ENCODE results near the gene SLC47A1.
"Not testable (repeated sequence)": the region's sequence is repeated elsewhere in the genome, so short reads cannot be mapped to it uniquely, and the experiment has no call there.

SLC47A1 gene, protein sequence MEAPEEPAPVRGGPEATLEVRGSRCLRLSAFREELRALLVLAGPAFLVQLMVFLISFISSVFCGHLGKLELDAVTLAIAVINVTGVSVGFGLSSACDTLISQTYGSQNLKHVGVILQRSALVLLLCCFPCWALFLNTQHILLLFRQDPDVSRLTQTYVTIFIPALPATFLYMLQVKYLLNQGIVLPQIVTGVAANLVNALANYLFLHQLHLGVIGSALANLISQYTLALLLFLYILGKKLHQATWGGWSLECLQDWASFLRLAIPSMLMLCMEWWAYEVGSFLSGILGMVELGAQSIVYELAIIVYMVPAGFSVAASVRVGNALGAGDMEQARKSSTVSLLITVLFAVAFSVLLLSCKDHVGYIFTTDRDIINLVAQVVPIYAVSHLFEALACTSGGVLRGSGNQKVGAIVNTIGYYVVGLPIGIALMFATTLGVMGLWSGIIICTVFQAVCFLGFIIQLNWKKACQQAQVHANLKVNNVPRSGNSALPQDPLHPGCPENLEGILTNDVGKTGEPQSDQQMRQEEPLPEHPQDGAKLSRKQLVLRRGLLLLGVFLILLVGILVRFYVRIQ

GRCh38 chr17:19533718-19534561 is at the start of gene SLC47A1:
TSS of gene SLC47A1 (plus strand) at chr17:19533854. CDS start at chr17:19533940, 86 bp downstream.
- DNase-seq (ENCODE audit: low read depth in 2 of 2): peak in 1 of 2 experiments; percentile 13

DNA sequence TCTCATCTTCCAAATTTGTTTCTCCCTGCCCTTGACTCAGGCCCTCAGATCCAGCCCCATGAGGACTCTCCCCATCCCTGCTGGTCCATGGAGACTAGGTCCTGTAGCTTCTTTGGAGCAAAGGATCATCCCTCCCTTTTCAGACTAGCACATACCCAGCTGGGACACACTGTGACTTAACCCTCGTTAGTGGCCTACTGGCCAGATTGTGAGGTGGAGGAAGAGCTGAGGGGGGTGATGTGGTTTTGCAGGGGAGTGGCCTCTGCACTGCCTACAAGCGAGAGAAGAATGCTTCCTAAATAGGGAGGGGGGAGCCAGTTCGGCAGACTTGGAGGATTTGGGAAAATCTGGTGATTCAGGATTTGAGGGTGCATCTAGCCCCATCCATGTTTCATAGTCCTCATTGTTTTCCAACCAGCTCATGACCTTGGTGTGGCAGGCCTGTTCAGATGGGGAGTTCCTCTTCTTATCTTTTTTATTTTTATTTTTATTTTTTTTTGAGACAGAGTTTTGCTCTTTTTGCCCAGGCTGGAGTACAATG is 47.8 kb upstream of the SLC47A1 start:
- DNase-seq (ENCODE audit: low read depth in 2 of 2): no peak

GRCh38 chr17:19486351-19487023 is 47.2 kb upstream of the SLC47A1 start:
- no peak for DNase-seq (ENCODE audit: low read depth in 2 of 2)

DNA sequence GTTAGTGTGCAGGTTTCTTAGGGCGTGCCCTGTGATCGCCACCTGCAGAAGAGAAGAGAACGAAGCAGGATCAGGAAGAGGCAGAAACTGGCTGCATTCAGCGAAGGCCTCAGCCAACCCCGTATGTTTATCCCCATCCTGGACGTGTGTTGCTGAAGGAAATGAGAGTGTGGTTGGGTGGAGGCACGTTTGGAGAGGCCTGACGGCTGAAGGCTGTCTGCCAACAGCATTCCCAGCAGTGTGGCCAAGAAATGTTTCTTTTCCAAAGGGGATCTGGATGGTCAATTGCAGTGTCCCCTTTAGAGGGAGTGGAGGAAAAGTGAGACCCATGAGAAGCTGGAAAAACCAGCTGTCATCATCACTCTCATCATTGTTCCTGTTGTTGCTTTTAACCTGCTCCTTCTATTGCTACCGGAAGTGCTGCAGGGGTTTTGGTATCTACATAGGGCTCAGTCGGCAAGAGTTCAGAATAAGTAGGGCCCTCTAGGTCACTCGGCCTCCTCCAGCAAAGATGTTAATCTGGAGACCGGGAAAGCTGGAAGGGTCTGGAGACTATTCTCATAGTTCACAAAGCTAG is 46.5 kb upstream of the SLC47A1 start:
- DNase-seq (ENCODE audit: low read depth in 2 of 2): no peak

DNA sequence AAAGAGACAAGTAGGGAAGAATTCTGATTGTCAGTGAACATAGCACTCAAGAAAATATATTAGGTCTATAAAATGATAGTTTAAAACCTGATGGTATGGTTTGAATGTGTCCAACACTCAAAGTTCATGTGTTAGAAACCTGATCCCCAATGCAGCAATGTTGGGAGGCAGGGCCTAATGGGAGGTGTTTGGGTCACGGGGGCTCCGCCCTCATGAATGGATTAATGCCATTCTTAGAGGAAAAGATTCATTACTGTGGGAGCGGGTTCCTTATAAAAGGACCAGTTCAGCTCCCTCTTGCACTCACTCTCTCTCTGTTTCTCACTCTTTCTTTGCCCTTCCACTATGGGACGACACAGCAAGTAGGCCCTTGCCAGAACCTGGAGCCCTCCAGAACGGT is 41.5 kb upstream of the SLC47A1 start:
- no peak for DNase-seq (ENCODE audit: low read depth in 2 of 2)

DNA sequence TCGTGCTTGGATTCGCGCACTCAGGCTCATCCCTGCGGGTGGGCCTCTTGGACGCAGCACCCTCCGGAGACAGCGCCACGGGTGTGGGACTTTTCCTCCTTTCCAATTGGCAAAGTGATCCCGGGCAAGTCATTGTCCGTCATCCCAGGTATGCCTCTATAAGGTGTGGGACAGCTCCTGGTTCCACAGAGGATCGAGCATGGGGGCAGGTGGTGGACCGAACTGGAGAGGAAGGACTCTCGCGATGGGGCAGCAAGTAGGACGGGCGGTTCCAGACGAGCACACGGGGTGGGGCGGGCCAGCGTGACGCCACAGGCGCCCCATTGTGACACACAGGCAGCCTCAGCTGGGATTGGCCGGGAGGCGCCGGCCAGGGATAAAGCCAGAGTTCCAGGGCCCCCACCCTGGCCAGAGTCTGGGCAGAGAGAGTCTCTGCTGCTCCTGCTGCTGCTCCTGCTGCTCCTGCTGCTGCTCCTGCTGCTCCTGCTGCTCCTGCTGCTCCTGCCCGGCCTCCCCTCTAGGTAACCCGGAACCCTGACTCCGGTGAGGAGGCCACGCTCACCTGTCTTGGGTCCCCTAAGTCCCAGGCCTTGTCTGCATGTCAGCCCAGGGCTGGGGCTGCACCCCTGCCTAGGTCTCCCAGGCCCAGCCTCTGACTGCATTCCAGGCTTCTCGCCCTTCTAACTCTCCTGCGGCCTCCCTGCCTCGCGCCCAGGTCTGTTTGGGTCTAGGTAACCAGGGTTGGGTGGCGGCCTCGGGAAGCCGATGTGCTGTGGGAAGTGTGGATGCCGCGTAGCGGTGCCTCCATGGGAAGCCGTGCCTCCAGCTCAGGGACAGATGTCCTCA is 38.5 kb upstream of the SLC47A1 start:
- DNase-seq (ENCODE audit: low read depth in 2 of 2): no peak

DNA sequence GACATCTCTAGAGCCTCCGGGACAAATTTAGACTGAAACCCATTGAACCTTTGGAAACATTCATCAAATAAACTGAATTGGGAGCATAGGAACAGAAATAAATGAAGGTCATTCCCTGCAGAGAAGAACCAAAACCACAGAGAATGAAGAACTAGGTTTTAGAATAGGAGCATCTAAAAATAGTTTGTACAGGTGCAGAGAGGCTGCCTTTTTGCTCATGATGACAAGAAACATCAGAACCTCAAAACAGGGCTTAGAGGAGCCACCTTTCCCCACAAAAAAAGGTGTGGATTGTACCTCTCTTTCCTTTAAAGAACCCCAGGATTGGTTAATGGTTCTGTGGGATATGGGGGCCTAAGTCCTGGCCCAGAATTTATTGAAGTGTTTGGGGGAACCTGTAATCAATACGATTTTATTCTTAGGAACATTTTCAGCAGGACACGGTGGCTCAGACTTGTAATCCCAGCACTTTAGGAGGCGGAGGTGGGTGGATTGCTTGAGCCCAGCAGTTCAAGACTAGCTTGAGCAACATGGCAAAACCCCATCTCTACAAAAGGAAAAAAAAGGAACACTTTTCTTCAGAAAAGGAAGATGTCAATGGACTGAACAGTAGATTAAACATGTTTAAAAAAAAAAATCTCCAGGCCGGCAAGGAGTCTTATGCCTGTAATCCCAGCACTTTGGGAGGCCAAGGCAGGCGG is 37.7 kb upstream of the SLC47A1 start:
- no peak for DNase-seq (ENCODE audit: low read depth in 2 of 2)

GRCh38 chr17:19497624-19498023 is 36.0 kb upstream of the SLC47A1 start:
- no peak for DNase-seq (ENCODE audit: low read depth in 2 of 2)

DNA sequence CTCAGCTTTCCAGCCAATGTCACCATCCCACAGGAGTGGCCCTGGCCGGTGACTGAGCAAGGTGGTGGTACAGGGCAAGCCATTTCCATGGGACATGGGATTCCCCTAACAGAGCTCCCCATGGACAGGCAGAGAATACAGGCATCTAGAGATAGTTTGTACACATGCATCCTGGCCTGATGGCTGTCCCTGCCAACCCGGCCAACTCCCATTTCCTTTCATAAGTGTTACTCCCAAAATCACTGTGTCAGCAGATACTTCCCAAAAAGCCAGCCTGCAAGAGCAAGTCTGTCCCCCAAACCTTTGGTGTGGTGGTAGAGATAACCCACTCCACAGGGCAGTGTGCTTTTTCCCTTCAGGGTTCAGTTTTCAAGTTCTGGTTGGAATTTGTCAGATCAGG is 32.4 kb upstream of the SLC47A1 start:
- DNase-seq (ENCODE audit: low read depth in 2 of 2): no peak

- DNase-seq (ENCODE audit: low read depth in 2 of 2): no peak
Observed at GRCh38 chr17:19502517-19502916, 31.1 kb upstream of the SLC47A1 start.

DNA sequence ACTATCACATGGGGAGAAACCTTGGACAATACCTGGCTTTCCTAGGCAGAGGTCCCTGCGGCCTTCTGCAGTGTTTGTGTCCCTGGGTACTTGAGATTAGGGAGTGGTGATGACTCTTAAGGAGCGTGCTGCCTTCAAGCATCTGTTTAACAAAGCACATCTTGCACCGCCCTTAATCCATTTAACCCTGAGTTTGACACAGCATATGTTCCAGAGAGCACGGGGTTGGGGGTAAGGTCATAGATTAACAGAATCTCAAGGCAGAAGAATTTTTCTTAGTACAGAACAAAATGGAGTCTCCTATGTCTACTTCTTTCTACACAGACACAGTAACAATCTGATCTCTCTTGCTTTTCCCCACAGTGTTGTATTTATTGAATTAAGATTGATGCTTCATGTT is 28.1 kb upstream of the SLC47A1 start:
- not testable (repeated sequence) for DNase-seq (ENCODE audit: low read depth in 2 of 2)

DNA sequence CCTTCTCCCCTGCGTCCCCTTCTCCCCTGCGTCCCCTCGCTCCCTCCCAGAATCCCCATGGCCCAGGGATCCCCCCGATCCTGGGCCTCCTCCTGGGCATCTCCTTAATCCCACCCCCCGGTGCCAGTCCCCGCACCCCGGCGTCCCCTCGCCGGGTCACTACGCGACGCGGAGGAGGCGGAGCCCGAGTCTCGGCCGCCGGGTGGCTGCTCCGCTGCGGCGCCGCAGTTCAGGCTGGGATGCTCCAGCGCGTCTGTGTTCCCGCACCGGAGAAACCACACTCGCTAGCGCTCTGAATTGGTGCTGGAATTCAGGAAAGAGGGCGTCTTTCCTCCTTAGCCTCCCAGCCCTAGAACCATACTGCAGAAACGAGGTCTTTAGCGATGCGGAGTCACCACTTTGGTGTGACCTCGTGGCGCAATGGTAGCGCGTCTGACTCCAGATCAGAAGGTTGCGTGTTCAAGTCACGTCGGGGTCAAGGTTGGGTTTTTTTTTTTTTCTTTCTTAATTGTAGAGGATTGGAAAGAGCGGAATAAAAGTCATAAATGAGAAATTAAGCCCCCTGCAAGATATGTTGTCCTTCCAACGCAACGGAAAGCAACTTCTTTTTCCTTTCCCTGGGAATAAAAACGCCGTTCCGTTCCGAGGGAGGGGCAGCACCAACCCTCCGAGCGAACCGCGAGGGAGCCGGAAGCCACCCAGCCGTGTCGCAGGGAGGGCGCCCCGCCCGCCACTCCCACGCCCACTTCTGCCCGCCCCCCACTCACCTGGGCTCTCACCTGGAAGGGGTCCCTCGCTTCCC is 25.7 kb upstream of the SLC47A1 start:
- DNase-seq (ENCODE audit: low read depth in 2 of 2): peak; percentile 67 to 79

DNA sequence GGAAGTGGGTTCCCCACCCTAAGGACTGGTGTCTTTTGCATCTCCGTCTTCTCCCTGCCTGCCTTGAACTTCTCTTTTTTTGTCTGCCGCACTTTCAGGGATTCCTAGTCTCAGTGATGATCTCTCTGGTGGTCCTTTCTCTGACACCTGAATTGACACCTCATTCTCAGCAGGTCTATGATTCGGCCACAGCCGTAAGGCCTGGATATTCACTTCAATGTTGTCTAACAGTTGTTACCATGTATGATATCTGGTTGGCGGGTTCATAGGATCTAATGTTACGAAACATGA is 25.1 kb upstream of the SLC47A1 start:
- no peak for DNase-seq (ENCODE audit: low read depth in 2 of 2)

DNA sequence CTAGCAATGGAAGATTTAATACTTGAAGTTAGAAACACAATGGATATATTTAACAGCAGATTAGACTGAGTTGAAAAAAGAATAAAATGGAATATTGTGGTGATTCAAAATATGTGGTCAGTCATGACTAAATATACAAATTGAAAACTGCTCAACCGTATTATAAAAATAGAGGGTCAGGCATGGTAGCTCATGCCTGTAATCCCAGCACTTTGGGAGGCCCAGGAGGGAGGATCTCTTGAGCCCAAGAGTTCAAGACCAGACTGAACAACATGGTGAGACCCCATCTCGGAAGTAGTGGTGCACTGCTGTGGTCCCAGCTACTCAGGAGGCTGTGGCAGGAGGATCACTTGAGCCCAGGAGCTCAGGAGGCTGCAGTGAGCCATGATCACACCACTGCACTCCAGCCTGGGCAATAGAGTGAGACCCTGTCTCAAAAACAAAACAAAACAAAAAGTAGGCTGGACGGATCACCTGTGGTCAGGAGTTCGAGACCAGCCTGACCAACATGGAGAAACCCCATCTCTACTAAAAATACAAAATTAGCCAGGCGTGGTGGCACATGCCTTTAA is 24.3 kb upstream of the SLC47A1 start:
- DNase-seq (ENCODE audit: low read depth in 2 of 2): not testable (repeated sequence)

DNA sequence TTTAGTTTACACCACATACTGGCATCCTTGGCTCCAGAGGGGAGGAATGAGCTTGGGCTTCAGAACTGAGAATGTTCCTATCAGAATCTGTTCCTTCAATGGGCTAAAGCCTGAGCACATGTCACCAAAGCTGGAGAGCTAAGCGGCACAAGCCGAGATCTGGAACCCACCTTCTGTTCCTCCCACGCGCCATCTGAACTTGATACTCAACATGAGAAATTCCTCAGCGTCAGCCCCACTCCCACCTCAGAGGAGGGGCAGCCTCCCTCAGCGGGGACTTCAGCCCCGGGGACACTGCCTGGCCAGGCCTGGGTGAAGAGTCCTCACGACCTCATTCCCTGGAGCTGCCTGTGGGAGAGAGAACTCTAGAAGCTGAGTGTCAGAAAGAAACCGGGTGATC is 22.8 kb upstream of the SLC47A1 start:
- no peak for DNase-seq (ENCODE audit: low read depth in 2 of 2)

DNA sequence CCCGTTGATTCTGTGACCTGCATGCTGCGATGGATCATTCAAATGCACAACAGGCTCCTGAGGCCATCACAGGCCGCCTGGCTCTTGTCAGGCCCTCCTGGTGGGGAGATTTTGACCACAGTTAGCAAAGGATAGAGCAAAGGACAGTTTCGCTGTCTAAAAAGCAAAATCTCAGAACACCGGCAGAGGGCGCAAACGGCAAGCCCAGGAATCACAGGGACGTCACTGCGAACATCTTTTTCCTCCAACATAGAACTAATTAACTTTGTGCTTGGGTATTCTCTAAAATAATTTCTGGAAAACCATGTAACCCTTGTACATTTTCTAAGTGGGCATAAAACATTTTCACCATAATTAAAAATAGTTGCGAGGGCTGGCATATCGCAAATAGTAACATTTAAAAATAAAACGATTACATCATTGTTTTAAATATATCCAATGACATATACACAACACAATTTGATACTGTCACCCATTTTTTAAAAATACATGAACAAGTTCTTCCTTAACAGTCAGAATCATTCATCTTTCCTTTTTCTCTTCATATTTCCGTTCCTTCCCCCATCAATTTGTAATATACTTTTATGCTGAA is 19.7 kb upstream of the SLC47A1 start:
- DNase-seq (ENCODE audit: low read depth in 2 of 2): peak; percentile 23 to 52

- DNase-seq (ENCODE audit: low read depth in 2 of 2): no peak
Observed at GRCh38 chr17:19517699-19518098, 16.0 kb upstream of the SLC47A1 start.
